Endodermal cell (in vitro differentiated cells): ENCODE data around the gene MAGT1. TPM values are rescaled to one million over a fixed set of nuclear protein-coding genes. Genes with fewer than 3 reads are reported as not detected.

Experiments
- DNase-seq: peaks from one replicate; pipeline ENCODE4 v3.0.0-alpha.2; 2017
- H3K27ac ChIP-seq: 2 replicates; pipeline ENCODE4 v1.5.1; 2013; ENCODE audit warnings: mild to moderate bottlenecking, low read depth, low read length, moderate library complexity
- H3K27me3 ChIP-seq: 2 replicates; pipeline ENCODE4 v1.6.1; 2013; ENCODE audit warnings: mild to moderate bottlenecking, low read length, moderate library complexity; ENCODE audit not compliant: insufficient read depth, control insufficient read depth, poor library complexity, severe bottlenecking
- H3K36me3 ChIP-seq: 2 replicates; pipeline ENCODE4 v1.7.0; 2013; ENCODE audit warnings: mild to moderate bottlenecking, low read length, moderate library complexity; ENCODE audit not compliant: control insufficient read depth, insufficient read depth
- H3K4me1 ChIP-seq: one replicate; pipeline ENCODE4 v1.7.0; 2013; ENCODE audit warnings: low read length; ENCODE audit not compliant: control insufficient read depth, insufficient read depth
- H3K4me3 ChIP-seq: 2 replicates; pipeline ENCODE4 v1.5.1; 2013; ENCODE audit warnings: mild to moderate bottlenecking, low read length, moderate library complexity
- H3K9ac ChIP-seq: 2 replicates; pipeline ENCODE4 v1.6.1; 2013; ENCODE audit warnings: mild to moderate bottlenecking, low read length, moderate library complexity; ENCODE audit not compliant: poor library complexity, severe bottlenecking; ENCODE audit errors: extremely low read depth
- H3K9me3 ChIP-seq: 2 replicates; pipeline ENCODE4 v1.6.1; 2013; ENCODE audit warnings: mild to moderate bottlenecking, low read length, moderate library complexity; ENCODE audit not compliant: control insufficient read depth
- H3K27ac Mint-ChIP-seq: 2 replicates; pipeline ENCODE4 v1.8.0; 2020; ENCODE audit warnings: mixed read lengths
- H3K27me3 Mint-ChIP-seq: 2 replicates; pipeline ENCODE4 v1.8.0; 2021; ENCODE audit warnings: mild to moderate bottlenecking, mixed read lengths; ENCODE audit not compliant: insufficient read depth
- H3K36me3 Mint-ChIP-seq: 2 replicates; pipeline ENCODE4 v1.8.0; 2020; ENCODE audit warnings: low read depth, mixed read lengths
- H3K4me1 Mint-ChIP-seq: 2 replicates; pipeline ENCODE4 v1.8.0; 2020; ENCODE audit warnings: mixed read lengths
- H3K4me3 Mint-ChIP-seq: 2 replicates; pipeline ENCODE4 v1.8.0; 2020; ENCODE audit warnings: mild to moderate bottlenecking, moderate library complexity, mixed read lengths
- H3K9me3 Mint-ChIP-seq: 2 replicates; pipeline ENCODE4 v1.8.0; 2020; ENCODE audit warnings: mild to moderate bottlenecking, mixed read lengths
- CTCF ChIP-seq: fragments of 200-600 bp; sonication (generic); conservative IDR thresholded peaks from 2 replicates; pipeline ENCODE4 v1.5.0; 2021; ENCODE audit warnings: antibody characterized with exemption, mild to moderate bottlenecking
- WGBS, 2 experiments: methylation state at CpG; one replicate each; pipeline versions ENCODE4 v1.1.5 to v1.1.7; 2013; ENCODE audit warnings: missing lambda C conversion rate in 2 of 2, mixed read lengths in 1 of 2; ENCODE audit not compliant: insufficient coverage in 1 of 2, insufficient read length in 1 of 2; 5-methylcytosine and 5-hydroxymethylcytosine counted together
- total RNA-seq, 2 donors: library from RNA; stranded (reverse); fragmentation: NEBNext Ultra II Directional in 1 of 2; extraction: Animal tissue kit (Norgen Biotek cat#: 25700) in 1 of 2; gene quantifications; 2 replicates in 1 of 2; 3 replicates in 1 of 2; pipeline ENCODE4 v1.2.1, GENCODE V29; 2021

The MAGT1 gene
- total RNA-seq, 2 donors from 2014 or later: 40.0 to 54.1 TPM

DNA sequence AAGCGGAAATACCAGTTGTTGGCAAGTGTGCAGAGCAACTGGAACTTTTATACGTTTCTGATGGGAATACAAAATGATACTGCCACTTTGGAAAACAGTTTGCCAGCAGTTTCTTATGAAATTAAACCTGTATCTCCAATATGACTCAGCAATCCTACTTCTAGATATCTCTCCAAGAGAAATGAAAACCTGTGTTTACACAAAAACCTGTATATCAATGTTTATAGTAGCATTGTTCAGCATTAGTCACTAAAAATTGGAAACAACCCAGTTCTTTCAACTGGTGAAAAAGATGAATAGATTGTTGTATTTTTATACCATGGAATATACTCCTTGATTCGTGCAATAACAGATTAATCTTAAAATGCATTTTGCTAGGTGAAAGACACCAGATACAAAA, 42.1 kb upstream of the MAGT1 start:
- H3K36me3 ChIP-seq: no peaks in the 10 kb centered on the region
- peaks cover 2% of the 10 kb centered on the region for H3K36me3 Mint-ChIP-seq
- no peak overlapping the region for H3K9ac ChIP-seq
- H3K27ac Mint-ChIP-seq: no peak overlapping the region
- H3K9me3 Mint-ChIP-seq: peaks cover 18% of the 10 kb centered on the region
- H3K4me1 Mint-ChIP-seq: no peaks in the 10 kb centered on the region
- no peak overlapping the region for H3K27ac ChIP-seq
- no peaks in the 10 kb centered on the region for H3K9me3 ChIP-seq
- H3K4me3 Mint-ChIP-seq: no peak overlapping the region
- TF ChIP-seq CTCF: no peak
- 94% methylated on average over 3 of the region's 3 CpGs; no CpG with 5 or more reads in 1 of the 2 experiments for WGBS, 2 experiments
- no peak overlapping the region for H3K4me3 ChIP-seq
- H3K4me1 ChIP-seq: no peaks in the 10 kb centered on the region
- DNase-seq: no peak
- H3K27me3 Mint-ChIP-seq: no peaks in the 10 kb centered on the region
- H3K27me3 ChIP-seq: no peaks in the 10 kb centered on the region

DNA sequence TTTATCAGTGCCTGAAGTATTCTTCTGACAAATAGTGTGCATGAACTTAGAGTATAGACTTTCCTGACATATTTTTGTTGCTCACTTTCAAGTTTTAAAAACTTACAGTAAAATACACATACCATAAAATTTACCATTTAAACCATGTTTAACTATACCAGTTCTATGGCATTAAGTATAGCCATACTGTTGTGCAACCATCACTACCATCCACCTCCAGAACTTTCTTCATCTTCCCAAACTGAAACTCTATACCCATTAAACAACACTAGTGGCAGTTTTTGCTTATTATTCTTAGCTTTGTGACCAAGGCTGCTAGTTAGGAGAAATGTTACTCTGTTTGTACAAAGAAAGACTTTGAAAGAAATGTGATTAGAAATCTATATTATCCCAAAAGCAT, 41.1 kb upstream of the MAGT1 start:
- no peak overlapping the region for H3K4me3 ChIP-seq
- no peaks in the 10 kb centered on the region for H3K4me1 ChIP-seq
- peaks cover 18% of the 10 kb centered on the region for H3K9me3 Mint-ChIP-seq
- H3K27me3 Mint-ChIP-seq: no peaks in the 10 kb centered on the region
- no peak overlapping the region for H3K9ac ChIP-seq
- no peak overlapping the region for H3K4me3 Mint-ChIP-seq
- peaks cover 2% of the 10 kb centered on the region for H3K36me3 Mint-ChIP-seq
- H3K9me3 ChIP-seq: no peaks in the 10 kb centered on the region
- no peaks in the 10 kb centered on the region for H3K27me3 ChIP-seq
- no peaks in the 10 kb centered on the region for H3K36me3 ChIP-seq
- no peak for DNase-seq
- no peak overlapping the region for H3K27ac ChIP-seq
- H3K27ac Mint-ChIP-seq: no peak overlapping the region
- no peak for TF ChIP-seq CTCF
- no peaks in the 10 kb centered on the region for H3K4me1 Mint-ChIP-seq

- no CpG with 5 or more reads among the region's 1 CpG for WGBS, 2 experiments
- TF ChIP-seq CTCF: no peak
These were observed 40.7 kb upstream of the MAGT1 start for GRCh38 chrX:77935886-77936285.

More at GRCh38 chrX:77935886-77936285, 40.7 kb upstream of the MAGT1 start:
- Histone ChIP-seq H3K36me3 (no peaks in the 10 kb centered on the region), H3K9me3 (no peaks in the 10 kb centered on the region), H3K27me3 (no peaks in the 10 kb centered on the region), H3K4me3 (no peak overlapping the region), H3K9ac (no peak overlapping the region), H3K27ac (no peak overlapping the region), H3K4me1 (no peaks in the 10 kb centered on the region)
- Mint-ChIP-seq H3K27me3 (no peaks in the 10 kb centered on the region), H3K9me3 (peaks cover 23% of the 10 kb centered on the region), H3K36me3 (peaks cover 4% of the 10 kb centered on the region), H3K4me3 (no peak overlapping the region), H3K27ac (no peak overlapping the region), H3K4me1 (no peaks in the 10 kb centered on the region)
- no peak for DNase-seq
